NCI-H82 treated with DMSO at 0.1 percent for 48 hours (cell line): ENCODE measurements around the gene TMTC2.
"Not testable (repeated sequence)": the region's sequence is repeated elsewhere in the genome, so short reads cannot be mapped to it uniquely, and the experiment has no call there.

Experiments
- DNase-seq: peaks from one replicate; lab custom pipeline; 2025; ENCODE audit not compliant: unreplicated experiment; lab: John Stamatoyannopoulos, UW

The TMTC2 gene

GRCh38 chr12:82723891-82724290 is 37.2 kb downstream of the TMTC2 start:
- DNase-seq = no peak

GRCh38 chr12:82725741-82726140 is 39.0 kb downstream of the TMTC2 start:
- DNase-seq = no peak

GRCh38 chr12:82727886-82728285 is 41.2 kb downstream of the TMTC2 start:
- DNase-seq = no peak

- no peak for DNase-seq
These were observed 42.0 kb downstream of the TMTC2 start for GRCh38 chr12:82728710-82729109.

- no peak for DNase-seq
These were observed 44.3 kb downstream of the TMTC2 start for GRCh38 chr12:82730953-82731459.

GRCh38 chr12:82740129-82741000 is 53.7 kb downstream of the TMTC2 start:
- DNase-seq = no peak

- no peak for DNase-seq
These were observed 58.5 kb downstream of the TMTC2 start for GRCh38 chr12:82745063-82745674.

GRCh38 chr12:82745807-82746206 is 59.1 kb downstream of the TMTC2 start:
- no peak for DNase-seq

- DNase-seq = no peak
These were observed 60.0 kb downstream of the TMTC2 start for GRCh38 chr12:82746668-82747067.

- no peak for DNase-seq
These were observed 62.3 kb downstream of the TMTC2 start for GRCh38 chr12:82749015-82749414.

- DNase-seq = no peak
These were observed 68.2 kb downstream of the TMTC2 start for GRCh38 chr12:82754856-82755255.

- DNase-seq = no peak
These were observed 69.6 kb downstream of the TMTC2 start for GRCh38 chr12:82756303-82756702.

- no peak for DNase-seq
These were observed 70.4 kb downstream of the TMTC2 start for GRCh38 chr12:82757059-82757458.

- no peak for DNase-seq
These were observed 71.0 kb downstream of the TMTC2 start for GRCh38 chr12:82757656-82758055.

GRCh38 chr12:82758749-82759330 is 72.1 kb downstream of the TMTC2 start:
- no peak for DNase-seq

GRCh38 chr12:82760423-82760822 is 73.7 kb downstream of the TMTC2 start:
- DNase-seq = no peak

- not testable (repeated sequence) for DNase-seq
These were observed 78.5 kb downstream of the TMTC2 start for GRCh38 chr12:82765206-82765605.

GRCh38 chr12:82765971-82766705 is 79.4 kb downstream of the TMTC2 start:
- DNase-seq = no peak

- no peak for DNase-seq
These were observed 88.0 kb downstream of the TMTC2 start for GRCh38 chr12:82774666-82775065.

- no peak for DNase-seq
These were observed 93.8 kb downstream of the TMTC2 start for GRCh38 chr12:82780517-82780916.

GRCh38 chr12:82781309-82781997 is 94.7 kb downstream of the TMTC2 start:
- no peak for DNase-seq
